D721Med (cell line): Measurements from ENCODE around the gene ERCC2.
"Not testable (repeated sequence)": the region's sequence is repeated elsewhere in the genome, so short reads cannot be mapped to it uniquely, and the experiment has no call there.

ENCODE experiments used
- DNase-seq: peaks from one replicate; pipeline ENCODE4 v3.0.0; 2011; ENCODE audit warnings: low spot score; ENCODE audit not compliant: insufficient read length
- FAIRE-seq: peaks from 2 replicates; lab custom pipeline; 2011; peaks lifted over from hg19 to GRCh38; lab: Jason Lieb, UNC
- TF ChIP-seq, protein P1 (sequence below): IDR thresholded peaks from 2 replicates; pipeline ENCODE4 v1.5.1; 2012; ENCODE audit warnings: mild to moderate bottlenecking, control low read depth; ENCODE audit not compliant: insufficient read depth; ENCODE audit errors: missing control alignments

Gene ERCC2

DNA sequence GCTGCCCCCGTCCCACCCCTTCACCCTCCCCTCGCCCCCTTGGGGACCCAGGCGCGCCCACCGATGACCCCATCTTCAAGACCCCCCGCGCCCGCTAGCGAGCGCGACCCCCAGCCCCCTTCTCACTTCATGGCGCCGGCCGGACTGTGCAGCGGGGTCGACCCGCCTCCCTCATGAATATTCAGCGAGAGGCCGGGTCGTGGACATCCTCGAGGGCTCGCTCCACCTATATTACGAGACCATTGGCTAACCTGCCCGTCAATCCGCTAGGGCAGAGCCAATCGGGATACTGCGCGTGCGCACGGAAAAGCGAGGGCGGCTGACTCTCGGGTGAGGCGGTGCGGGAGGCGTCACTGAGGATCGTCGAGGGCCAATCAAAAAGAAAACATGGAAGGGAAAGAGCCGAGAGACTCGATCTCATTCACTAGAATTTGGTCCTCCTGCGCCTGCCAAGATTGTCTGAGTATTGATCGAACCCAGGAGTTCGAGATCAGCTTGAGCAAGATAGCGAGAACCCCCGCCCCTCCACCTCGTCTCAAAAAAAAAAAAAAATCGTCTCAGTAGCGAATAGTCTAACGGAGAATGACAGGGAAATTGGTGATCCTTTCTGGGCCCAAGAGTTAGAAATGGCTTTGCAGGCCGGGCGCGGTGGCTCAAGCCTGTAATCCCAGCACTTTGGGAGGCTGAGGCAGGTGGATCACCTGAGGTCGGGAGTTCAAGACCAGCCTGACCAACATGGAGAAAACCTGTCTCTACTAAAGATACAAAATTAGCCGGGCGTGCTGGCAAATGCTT, at the start of gene ERCC2:
ERCC2 (minus strand) TSS at position 164 of the 795 bp plus-strand sequence; CDS start at position 131, 33 bp downstream.
- FAIRE-seq (no peak), DNase-seq (peak; percentile 100)
- TF ChIP-seq, protein P1, sequence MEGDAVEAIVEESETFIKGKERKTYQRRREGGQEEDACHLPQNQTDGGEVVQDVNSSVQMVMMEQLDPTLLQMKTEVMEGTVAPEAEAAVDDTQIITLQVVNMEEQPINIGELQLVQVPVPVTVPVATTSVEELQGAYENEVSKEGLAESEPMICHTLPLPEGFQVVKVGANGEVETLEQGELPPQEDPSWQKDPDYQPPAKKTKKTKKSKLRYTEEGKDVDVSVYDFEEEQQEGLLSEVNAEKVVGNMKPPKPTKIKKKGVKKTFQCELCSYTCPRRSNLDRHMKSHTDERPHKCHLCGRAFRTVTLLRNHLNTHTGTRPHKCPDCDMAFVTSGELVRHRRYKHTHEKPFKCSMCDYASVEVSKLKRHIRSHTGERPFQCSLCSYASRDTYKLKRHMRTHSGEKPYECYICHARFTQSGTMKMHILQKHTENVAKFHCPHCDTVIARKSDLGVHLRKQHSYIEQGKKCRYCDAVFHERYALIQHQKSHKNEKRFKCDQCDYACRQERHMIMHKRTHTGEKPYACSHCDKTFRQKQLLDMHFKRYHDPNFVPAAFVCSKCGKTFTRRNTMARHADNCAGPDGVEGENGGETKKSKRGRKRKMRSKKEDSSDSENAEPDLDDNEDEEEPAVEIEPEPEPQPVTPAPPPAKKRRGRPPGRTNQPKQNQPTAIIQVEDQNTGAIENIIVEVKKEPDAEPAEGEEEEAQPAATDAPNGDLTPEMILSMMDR, result no peak

DNA sequence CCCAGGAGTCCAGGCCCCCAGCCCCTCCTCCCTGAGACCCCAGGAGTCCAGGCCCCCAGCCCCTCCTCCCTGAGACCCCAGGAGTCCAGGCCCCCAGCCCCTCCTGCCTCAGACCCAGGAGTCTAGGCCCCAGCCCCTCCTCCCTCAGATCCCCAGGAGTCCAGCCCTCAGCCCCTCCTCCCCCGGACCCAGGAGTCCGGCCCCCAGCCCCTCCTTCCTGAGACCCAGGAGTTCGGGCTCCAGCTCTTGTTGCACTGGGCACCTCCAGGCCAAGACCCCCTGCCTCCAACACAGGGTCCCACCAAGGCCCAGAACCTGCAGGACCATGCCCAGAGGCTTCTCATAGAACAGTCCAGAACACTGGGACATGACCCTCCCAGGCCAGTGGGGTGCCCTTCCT, 49.5 kb upstream of the ERCC2 start:
- TF ChIP-seq, protein P1, result no peak
- no peak for DNase-seq
- no peak for FAIRE-seq

DNA sequence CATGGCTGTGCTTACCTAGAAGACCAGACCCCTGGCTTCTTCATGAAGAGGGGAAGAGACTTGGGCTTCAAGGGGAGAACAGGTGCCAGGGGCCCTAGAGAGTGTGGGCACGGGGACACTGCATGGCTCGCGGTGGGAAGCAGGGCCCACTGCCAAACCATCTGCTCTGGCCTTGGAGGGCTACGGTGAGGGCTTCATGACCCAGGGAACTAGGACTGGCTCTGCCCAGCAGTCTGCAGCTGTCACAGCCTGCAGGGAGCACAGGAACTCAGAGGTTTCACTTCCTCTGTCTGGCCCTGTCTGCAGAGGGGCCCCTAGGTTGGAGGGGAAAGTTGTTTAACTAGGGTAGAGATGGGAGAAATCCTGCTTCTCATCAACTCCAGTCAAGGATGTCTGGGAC, 49.0 kb upstream of the ERCC2 start:
- FAIRE-seq (no peak), DNase-seq (no peak)
- TF ChIP-seq, protein P1, result no peak

DNA sequence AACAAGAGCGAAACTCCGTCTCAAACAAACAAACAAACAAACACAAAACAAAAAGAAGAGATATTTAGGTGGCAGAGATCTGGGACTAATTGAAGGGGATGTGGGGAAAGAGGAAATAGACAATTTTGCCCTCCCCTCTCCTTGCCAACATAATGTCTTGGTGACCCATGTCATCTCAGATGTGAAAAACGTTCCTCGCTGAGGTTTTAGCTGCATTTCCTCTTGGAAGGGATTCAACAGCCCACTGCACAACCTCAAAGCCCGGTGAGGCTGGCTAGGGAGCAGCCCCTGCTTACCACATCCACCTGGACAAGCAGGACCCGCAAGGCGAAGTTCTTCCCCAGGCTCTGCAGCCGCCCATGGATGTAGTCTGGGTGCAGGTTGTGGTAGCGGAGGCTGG, 48.4 kb upstream of the ERCC2 start:
- no peak for FAIRE-seq
- DNase-seq, result no peak

DNA sequence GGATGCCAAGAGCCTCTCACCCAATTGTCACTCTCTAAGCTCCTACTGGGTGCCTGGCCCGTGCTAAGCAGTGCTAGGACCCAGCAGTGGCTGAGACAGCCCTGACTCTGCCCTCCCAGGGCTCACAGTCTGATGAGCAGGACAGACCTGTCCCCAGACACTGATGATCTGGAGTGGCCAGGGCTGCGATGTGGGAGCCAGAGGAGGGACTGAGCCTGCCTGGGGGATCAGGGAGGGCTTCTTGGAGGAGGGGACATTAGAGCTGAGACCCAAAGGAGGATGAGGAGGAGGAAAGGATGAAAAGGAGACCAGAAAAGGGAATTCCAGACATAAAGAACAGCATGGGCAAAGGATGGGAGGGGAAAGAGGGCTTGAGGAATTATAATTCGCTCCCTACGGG, 46.8 kb upstream of the ERCC2 start:
- no peak for FAIRE-seq
- DNase-seq, result no peak
- TF ChIP-seq, protein P1, result no peak

More for the DNA sequence above, 48.4 kb upstream of the ERCC2 start:
- TF ChIP-seq, protein P1, result no peak

DNA sequence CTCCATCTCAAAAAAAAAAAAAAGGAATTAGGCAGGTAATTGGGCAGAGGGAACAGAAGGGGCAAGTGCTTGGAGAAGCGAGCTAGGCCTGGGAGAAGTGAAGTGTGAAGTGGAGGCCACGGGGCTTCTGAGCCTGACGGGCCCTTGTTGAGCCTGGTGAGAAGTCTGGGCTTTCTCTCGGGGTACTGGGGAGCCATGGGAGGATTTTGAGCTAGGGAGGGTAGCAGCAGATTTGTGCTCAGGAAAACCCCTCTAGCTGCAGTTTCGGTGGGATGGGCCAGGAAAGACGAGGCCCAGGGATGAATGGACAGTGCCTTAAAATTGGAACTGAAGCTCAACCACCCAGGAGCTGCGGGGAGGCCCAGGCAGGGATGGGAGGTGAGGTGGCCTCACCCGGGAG, 44.1 kb upstream of the ERCC2 start:
- FAIRE-seq (no peak), DNase-seq (no peak)
- TF ChIP-seq, protein P1, result no peak

DNA sequence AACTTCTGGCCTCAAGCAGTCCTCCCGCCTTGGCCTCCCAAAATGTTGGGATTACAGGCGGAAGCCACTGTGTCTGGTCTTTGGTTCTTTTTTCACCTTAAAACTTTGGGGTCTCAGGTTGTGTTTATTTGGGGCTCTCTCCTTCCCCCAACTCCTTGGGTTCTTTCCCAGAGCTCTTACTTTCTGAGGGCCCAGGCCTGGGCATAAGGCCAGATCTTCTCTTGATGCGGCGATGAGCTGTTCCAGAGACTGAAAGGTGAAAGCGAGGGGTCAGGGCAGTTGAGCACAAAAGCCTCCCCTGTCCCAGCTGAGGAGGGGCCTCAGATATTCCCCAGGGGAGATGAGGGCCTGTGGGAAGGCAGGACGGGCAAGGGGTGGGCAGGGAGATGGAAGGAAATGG, 43.1 kb upstream of the ERCC2 start:
- TF ChIP-seq, protein P1, result no peak
- DNase-seq (no peak), FAIRE-seq (no peak)

DNA sequence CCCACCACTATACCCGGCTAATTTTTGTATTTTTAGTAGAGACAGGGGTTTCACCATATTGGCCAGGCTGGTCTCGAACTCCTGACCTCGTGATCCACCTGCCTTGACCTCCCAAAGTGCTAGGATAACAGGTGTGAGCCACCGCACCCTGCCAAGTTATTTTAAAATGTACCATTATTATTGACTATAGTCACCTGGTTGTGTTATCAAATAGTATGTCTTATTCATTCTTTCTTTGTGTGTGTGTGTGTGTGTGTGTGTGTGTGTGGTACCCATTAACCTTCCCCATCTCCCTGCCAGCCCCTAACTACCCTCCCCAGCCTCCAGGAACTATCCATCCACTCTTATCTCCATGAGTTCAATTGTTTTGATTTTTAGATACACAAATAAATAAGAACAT, 40.0 kb upstream of the ERCC2 start:
- not testable (repeated sequence) for DNase-seq, FAIRE-seq
